GM04503 (cell line): ENCODE measurements around the gene LIMCH1.

Source experiments
- DNase-seq: peaks from one replicate; pipeline ENCODE4 v3.0.0-alpha.2; 2012; ENCODE audit warnings: low read depth

LIMCH1 gene

GRCh38 chr4:41528512-41529205, 9.3 kb upstream of the LIMCH1 start:
- DNase-seq = no peak

- no peak for DNase-seq
Observed at GRCh38 chr4:41530741-41531140, 7.2 kb upstream of the LIMCH1 start.

GRCh38 chr4:41532336-41532735, 5.6 kb upstream of the LIMCH1 start:
- DNase-seq = no peak

GRCh38 chr4:41532882-41533281, 5.1 kb upstream of the LIMCH1 start:
- no peak for DNase-seq

- DNase-seq = no peak
Observed at GRCh38 chr4:41533680-41534079, 4.3 kb upstream of the LIMCH1 start.

GRCh38 chr4:41534404-41534803, 3.6 kb upstream of the LIMCH1 start:
- no peak for DNase-seq

- DNase-seq = no peak
Observed at GRCh38 chr4:41535911-41536371, 2.0 kb upstream of the LIMCH1 start.

- no peak for DNase-seq
Observed at GRCh38 chr4:41537292-41537890, 566 bp upstream of the LIMCH1 start.

- DNase-seq = no peak
Observed at GRCh38 chr4:41538887-41539498, 1.0 kb downstream of the LIMCH1 start.

- no peak for DNase-seq
Observed at GRCh38 chr4:41539711-41540110, 1.8 kb downstream of the LIMCH1 start.

GRCh38 chr4:41540687-41541086, 2.7 kb downstream of the LIMCH1 start:
- no peak for DNase-seq

GRCh38 chr4:41541687-41542094, 3.7 kb downstream of the LIMCH1 start:
- no peak for DNase-seq

- no peak for DNase-seq
Observed at GRCh38 chr4:41542526-41543275, 4.7 kb downstream of the LIMCH1 start.

GRCh38 chr4:41545238-41545637, 7.3 kb downstream of the LIMCH1 start:
- no peak for DNase-seq

- DNase-seq = no peak
Observed at GRCh38 chr4:41546638-41547037, 8.7 kb downstream of the LIMCH1 start.

- DNase-seq = no peak
Observed at GRCh38 chr4:41548305-41548880, 10.4 kb downstream of the LIMCH1 start.

- DNase-seq = no peak
Observed at GRCh38 chr4:41549478-41549877, 11.5 kb downstream of the LIMCH1 start.

GRCh38 chr4:41550308-41550707, 12.4 kb downstream of the LIMCH1 start:
- DNase-seq = no peak

GRCh38 chr4:41551536-41551935, 13.6 kb downstream of the LIMCH1 start:
- DNase-seq = no peak

- no peak for DNase-seq
Observed at GRCh38 chr4:41554905-41555304, 16.9 kb downstream of the LIMCH1 start.

- DNase-seq = no peak
Observed at GRCh38 chr4:41556526-41556925, 18.6 kb downstream of the LIMCH1 start.

GRCh38 chr4:41559940-41560516, 22.1 kb downstream of the LIMCH1 start:
- no peak for DNase-seq
